Measurements from ENCODE around the gene TP53BP2.
"Not testable (repeated sequence)": the region's sequence is repeated elsewhere in the genome, so short reads cannot be mapped to it uniquely, and the experiment has no call there.

Gene TP53BP2

DNA sequence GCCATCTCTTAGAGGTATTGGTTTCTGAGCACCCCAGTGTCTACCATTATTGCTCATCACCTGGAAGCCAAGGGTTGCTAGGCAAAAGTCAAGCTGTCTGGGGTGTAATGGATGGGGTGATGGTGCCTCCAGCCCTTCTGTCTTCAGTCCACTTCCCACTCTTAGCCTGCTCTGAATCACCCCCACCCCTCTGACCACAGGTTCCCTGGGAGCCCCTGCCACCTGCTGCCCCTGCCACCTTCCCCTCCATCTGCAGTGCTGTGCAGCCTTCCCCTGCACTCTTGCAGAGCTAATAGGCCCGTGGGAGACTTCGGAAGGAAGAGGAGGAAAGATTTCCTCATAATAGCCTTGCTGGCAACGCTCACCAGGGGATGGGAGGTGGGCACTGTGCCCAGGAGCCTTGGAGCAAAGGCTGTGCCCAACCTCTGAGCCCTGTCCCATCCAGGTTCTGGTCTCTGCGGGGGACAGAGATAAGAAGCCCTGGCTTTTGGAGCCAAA lies 97.9 kb downstream of the TP53BP2 start:
- H3K4me3 ChIP-seq (ENCODE audit: low read depth, low read length) = no peak overlapping the region
- TF ChIP-seq, protein P1, sequence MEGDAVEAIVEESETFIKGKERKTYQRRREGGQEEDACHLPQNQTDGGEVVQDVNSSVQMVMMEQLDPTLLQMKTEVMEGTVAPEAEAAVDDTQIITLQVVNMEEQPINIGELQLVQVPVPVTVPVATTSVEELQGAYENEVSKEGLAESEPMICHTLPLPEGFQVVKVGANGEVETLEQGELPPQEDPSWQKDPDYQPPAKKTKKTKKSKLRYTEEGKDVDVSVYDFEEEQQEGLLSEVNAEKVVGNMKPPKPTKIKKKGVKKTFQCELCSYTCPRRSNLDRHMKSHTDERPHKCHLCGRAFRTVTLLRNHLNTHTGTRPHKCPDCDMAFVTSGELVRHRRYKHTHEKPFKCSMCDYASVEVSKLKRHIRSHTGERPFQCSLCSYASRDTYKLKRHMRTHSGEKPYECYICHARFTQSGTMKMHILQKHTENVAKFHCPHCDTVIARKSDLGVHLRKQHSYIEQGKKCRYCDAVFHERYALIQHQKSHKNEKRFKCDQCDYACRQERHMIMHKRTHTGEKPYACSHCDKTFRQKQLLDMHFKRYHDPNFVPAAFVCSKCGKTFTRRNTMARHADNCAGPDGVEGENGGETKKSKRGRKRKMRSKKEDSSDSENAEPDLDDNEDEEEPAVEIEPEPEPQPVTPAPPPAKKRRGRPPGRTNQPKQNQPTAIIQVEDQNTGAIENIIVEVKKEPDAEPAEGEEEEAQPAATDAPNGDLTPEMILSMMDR (IDR thresholded peaks at IDR 0.05; ENCODE audit: low read depth, low read length) = no peak

DNA sequence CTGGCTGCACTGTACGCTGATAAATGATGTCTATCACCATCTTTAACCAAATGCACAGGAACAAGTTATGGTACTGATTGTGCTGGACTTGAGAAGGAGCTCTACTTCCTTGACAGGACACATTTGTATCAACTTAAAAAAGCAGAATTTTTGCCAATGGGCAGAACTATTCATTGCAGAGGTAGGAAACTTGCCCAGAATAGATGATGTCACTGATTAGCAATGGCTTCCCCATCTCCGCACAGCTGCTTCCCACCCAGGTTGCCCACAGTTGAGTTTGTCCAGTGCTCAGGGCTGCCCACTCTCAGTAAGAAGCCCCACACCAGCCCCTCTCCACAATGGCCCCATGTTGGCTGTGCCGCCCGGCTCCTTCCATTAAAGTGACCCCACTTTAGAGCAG lies 100.0 kb downstream of the TP53BP2 start:
- H3K4me3 ChIP-seq (ENCODE audit: low read depth, low read length) = no peak overlapping the region
- TF ChIP-seq, protein P1 (IDR thresholded peaks at IDR 0.05; ENCODE audit: low read depth, low read length) = no peak

DNA sequence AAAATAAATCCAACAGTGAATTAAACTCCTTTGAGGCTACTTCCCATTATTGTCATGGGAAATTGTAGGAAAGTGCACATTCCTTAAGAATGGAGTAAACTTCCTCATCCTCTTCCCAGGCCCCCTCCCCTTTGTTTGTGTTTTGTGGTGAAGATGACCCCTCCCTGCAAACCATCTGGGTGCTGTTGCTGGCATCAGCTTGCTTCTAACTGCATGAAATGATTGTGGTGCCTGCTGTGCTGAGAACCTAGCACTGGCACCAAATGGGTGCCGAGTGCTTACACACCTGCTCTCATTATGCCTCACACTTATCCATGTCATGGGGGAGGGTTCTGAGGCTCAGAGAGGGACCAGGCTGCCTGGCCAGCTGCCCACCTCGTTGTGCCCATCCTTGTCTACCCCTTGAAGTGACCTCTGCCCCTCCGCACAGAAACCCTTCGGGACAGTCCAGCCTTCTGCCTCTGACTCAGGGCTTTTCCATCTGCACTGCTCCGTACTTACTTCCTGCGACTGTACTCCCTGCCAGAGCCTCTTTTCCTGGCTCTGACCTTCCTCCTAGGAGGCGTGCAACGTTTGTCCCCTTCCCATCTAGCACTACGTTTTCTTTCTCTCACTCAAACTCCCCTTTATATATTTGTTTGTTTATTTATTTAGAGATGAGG lies 102.8 kb downstream of the TP53BP2 start:
- TF ChIP-seq, protein P1 (IDR thresholded peaks at IDR 0.05; ENCODE audit: low read depth, low read length) = no peak
- no peak overlapping the region for H3K4me3 ChIP-seq (ENCODE audit: low read depth, low read length)

DNA sequence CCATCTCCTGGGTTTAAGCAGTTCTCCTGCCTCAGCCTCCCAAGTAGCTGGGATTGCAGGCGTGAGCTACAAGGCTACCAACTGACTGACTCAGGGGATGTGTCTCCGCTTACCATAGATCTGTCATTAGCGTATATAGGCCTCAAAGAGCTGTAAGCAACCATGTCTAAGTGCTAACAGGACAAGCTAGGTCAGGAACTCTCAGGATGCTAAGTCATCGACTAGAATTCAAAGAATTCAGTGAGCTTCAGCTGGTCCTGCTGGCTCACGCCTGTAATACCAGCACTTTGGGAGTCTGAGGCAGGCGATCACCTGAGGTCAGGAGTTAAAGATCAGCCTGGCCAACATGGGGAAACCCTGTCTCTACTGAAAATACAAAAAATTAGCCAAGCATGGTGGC lies 103.9 kb downstream of the TP53BP2 start:
- no peak overlapping the region for H3K4me3 ChIP-seq (ENCODE audit: low read depth, low read length)
- TF ChIP-seq, protein P1 (IDR thresholded peaks at IDR 0.05; ENCODE audit: low read depth, low read length) = no peak

DNA sequence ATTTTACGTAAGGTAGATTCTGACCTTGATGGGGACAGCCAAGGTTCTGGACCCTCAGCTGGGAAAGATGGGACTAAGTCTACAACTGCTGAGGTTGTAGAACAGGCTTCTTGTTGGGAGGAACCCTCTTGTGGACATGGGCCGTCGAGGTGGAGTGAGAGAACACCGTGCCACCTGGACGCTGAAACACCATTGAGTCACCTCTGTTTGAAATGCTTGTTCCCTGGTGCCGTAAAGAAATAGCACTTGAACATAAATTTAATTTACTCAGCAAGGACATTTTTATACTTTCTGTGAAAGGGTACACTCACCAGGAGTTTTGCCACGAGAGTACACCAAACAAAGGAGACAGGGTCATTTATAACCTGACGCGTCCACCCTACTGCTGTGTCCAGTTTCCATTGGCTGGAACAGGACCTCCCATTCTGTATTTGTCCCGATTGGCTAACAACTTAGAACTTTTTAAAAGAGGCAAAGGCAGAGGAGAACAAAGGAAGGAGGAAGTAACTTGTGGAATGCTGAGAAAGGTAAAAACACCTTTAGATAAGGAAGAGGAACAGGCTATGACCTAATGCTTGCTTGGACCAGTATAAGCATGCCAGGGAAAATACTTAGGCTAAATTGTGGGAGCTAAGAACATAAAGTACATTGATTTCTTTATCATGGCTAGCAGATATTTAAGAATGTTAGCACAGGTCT lies 105.6 kb downstream of the TP53BP2 start:
- not testable (repeated sequence) for H3K4me3 ChIP-seq (ENCODE audit: low read depth, low read length)

DNA sequence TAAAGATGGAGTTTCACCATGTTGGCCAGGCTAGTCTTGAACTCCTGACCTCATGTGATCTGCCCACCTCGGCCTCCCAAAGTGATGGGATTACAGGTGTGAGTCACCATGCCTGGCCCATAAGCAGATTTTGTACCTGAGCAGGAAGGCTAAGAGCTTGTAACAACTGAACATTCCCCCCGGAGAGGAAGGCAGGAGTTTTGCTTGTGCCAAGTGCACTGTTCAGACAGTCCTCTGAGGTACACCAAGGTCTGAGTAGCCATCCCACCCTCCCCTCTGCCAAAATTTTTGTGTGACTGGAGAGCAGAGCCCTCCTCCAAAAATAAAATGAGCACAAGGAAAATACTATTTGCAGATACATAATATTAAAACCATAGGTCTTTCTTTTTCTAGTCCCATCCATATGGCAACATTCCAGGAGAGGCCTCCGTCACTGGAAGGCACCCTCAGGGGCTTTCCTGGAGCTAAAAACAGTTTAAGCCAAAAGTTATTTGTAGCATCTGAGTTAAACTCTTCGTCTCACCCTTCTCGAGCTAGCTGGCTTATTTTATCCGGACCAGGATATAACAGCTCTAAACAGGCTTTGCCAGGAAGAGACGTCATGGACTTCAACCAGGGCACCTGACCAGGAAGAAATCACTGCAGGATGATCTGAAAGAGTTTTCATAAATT lies 106.2 kb downstream of the TP53BP2 start:
- no peak overlapping the region for H3K4me3 ChIP-seq (ENCODE audit: low read depth, low read length)
- TF ChIP-seq, protein P1 (IDR thresholded peaks at IDR 0.05; ENCODE audit: low read depth, low read length) = no peak

DNA sequence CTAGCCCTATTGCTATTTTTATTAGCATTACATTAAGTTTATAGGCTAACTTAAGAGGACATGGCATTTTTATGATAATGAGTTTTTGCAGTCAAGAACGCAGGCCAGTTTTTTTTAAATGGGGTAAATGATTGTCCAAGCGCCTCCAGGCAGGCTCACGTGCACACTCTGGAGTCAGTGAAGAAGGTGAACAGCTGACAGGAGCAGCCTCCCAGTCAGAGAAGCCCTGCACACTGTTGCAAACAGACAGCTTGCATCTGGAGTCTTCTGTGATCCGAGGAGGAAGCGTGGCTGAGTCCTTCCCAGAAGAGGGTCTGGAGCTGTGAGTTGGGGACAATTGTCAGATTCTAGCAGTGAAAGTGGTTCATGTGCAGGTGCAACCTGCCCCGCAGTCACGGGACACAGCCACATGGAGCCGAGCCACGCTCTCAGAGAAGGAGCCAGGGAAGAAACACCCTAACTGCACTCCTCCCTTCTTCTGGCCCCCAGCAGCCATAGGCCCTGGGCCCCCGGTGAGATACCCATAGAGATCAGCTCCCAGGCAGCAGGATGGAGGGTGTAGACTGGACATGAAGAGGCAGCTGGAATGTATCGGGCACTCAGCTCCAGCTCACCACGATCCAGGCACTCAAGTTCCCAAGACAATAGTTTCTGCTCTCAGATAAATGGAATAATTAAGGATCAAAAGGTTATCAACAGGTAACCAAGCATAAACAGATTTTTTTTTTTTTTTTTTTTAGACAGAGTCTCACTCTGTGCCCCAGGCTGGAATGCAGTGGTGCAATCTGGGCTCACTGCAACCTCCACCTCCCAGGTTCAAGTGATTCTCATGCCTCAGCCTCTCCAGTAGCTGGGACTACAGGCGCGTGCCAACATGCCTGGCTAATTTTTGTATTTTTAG lies 107.0 kb downstream of the TP53BP2 start:
- H3K4me3 ChIP-seq (ENCODE audit: low read depth, low read length) = no peak overlapping the region
- TF ChIP-seq, protein P1 (IDR thresholded peaks at IDR 0.05; ENCODE audit: low read depth, low read length) = no peak

All from WI38 (cell line).